ENCODE measurements around the gene RFC3. TPM values are rescaled to one million over a fixed set of nuclear protein-coding genes. Genes with fewer than 3 reads are reported as not detected.
A peak's percentile ranks its signal among the peaks of the same experiment; 100 is the strongest.
"Not testable (repeated sequence)": the region's sequence is repeated elsewhere in the genome, so short reads cannot be mapped to it uniquely, and the experiment has no call there.

Gene RFC3, protein sequence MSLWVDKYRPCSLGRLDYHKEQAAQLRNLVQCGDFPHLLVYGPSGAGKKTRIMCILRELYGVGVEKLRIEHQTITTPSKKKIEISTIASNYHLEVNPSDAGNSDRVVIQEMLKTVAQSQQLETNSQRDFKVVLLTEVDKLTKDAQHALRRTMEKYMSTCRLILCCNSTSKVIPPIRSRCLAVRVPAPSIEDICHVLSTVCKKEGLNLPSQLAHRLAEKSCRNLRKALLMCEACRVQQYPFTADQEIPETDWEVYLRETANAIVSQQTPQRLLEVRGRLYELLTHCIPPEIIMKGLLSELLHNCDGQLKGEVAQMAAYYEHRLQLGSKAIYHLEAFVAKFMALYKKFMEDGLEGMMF
- polyA plus RNA-seq = 1 to 10 TPM; 3.4 to 7.0 TPM

DNA sequence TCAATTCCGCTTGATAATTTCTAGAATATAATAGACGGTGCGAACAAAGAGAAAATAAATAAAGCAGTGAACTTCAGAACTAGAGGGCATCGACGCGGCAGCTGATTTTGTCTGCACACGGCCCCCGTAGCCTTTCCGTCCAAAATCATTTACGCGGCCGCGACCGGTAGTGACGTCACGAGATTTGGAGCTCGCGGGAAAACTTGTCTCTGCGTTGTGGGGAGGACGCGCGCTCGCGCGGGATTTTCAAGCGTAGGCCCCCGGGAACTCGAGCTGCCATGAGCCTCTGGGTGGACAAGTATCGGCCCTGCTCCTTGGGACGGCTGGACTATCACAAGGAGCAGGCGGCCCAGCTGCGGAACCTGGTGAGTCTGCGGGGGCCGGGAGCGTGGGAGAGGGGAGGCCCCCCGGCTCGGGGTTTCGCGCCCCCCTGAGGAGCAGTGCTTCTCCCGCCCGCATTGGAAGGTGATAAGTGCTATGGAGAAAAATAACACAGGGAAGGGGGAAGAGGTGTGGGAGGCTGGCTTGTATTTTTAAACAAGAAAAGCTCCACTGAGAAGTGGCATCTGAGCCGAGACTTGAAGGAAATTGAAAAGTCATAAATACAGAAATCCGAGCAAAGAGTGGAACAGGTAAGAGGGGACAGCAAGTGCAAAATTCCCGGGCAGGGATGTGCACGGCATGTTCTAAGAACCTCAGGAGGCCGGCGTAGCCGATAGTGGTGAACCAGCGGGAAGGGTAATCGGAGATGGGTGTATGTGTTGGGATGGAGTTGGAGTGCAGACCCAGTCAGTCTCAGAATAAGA, at the start of gene RFC3:
RFC3 (plus strand) TSS at position 249 of the 806 bp plus-strand sequence; CDS start at position 279, 30 bp downstream.
- Histone ChIP-seq H3K27me3 (ENCODE audit: control insufficient read depth in 1 of 2, insufficient read depth in 2 of 2, low read length in 2 of 2) (no peaks in the 10 kb centered on the region), H3K4me1 (ENCODE audit: control insufficient read depth in 2 of 2, insufficient read depth in 2 of 2, low read length in 1 of 2) (no peaks in the 10 kb centered on the region), H3K9me3 (ENCODE audit: control insufficient read depth in 2 of 2, insufficient read depth in 1 of 2, low read depth in 1 of 2, low read length in 1 of 2) (no peaks in the 10 kb centered on the region), H3K36me3 (ENCODE audit: control insufficient read depth in 2 of 2, insufficient read depth in 2 of 2, low read length in 1 of 2) (peaks cover 0 to 2% of the 10 kb centered on the region in 2 donors), H3K27ac (ENCODE audit: low read depth in 2 of 2, low read length in 1 of 2) (peak within 1 kb of the TSS; percentile 66 to 81), H3K4me3 (ENCODE audit: low read depth in 1 of 2, low read length in 2 of 2) (peak within 1 kb of the TSS; percentile 84 to 90)
- WGBS, 2 donors = 0% methylated on average over 50 of the region's 50 CpGs

- H3K4me3 ChIP-seq (ENCODE audit: low read depth in 1 of 2, low read length in 2 of 2) = no peak overlapping the region
- WGBS, 2 donors = 43 to 63% methylated on average over 2 of the region's 2 CpGs
- no peaks in the 10 kb centered on the region for H3K4me1 ChIP-seq (ENCODE audit: control insufficient read depth in 2 of 2, insufficient read depth in 2 of 2, low read length in 1 of 2)
- H3K27ac ChIP-seq (ENCODE audit: low read depth in 2 of 2, low read length in 1 of 2) = no peak overlapping the region
- H3K27me3 ChIP-seq (ENCODE audit: control insufficient read depth in 1 of 2, insufficient read depth in 2 of 2, low read length in 2 of 2) = no peaks in the 10 kb centered on the region
- H3K9me3 ChIP-seq (ENCODE audit: control insufficient read depth in 2 of 2, insufficient read depth in 1 of 2, low read depth in 1 of 2, low read length in 1 of 2) = no peaks in the 10 kb centered on the region
- H3K36me3 ChIP-seq (ENCODE audit: control insufficient read depth in 2 of 2, insufficient read depth in 2 of 2, low read length in 1 of 2) = no peaks in the 10 kb centered on the region
Measured at GRCh38 chr13:33771296-33771695, 46.7 kb upstream of the RFC3 start.

- Histone ChIP-seq H3K4me1 (ENCODE audit: control insufficient read depth in 2 of 2, insufficient read depth in 2 of 2, low read length in 1 of 2) (no peaks in the 10 kb centered on the region), H3K27me3 (ENCODE audit: control insufficient read depth in 1 of 2, insufficient read depth in 2 of 2, low read length in 2 of 2) (no peaks in the 10 kb centered on the region), H3K9me3 (ENCODE audit: control insufficient read depth in 2 of 2, insufficient read depth in 1 of 2, low read depth in 1 of 2, low read length in 1 of 2) (no peaks in the 10 kb centered on the region), H3K27ac (ENCODE audit: low read depth in 2 of 2, low read length in 1 of 2) (no peak overlapping the region), H3K36me3 (ENCODE audit: control insufficient read depth in 2 of 2, insufficient read depth in 2 of 2, low read length in 1 of 2) (no peaks in the 10 kb centered on the region), H3K4me3 (ENCODE audit: low read depth in 1 of 2, low read length in 2 of 2) (no peak overlapping the region)
- WGBS, 2 donors = 90% methylated on average over 5 of the region's 5 CpGs
Measured at GRCh38 chr13:33773790-33774462, 44.0 kb upstream of the RFC3 start.

GRCh38 chr13:33775339-33776108, 42.4 kb upstream of the RFC3 start:
- 42 to 43% methylated on average over 2 of the region's 2 CpGs for WGBS, 2 donors
- Histone ChIP-seq H3K9me3 (ENCODE audit: control insufficient read depth in 2 of 2, insufficient read depth in 1 of 2, low read depth in 1 of 2, low read length in 1 of 2) (no peaks in the 10 kb centered on the region), H3K27me3 (ENCODE audit: control insufficient read depth in 1 of 2, insufficient read depth in 2 of 2, low read length in 2 of 2) (no peaks in the 10 kb centered on the region), H3K4me3 (ENCODE audit: low read depth in 1 of 2, low read length in 2 of 2) (no peak overlapping the region), H3K27ac (ENCODE audit: low read depth in 2 of 2, low read length in 1 of 2) (no peak overlapping the region), H3K36me3 (ENCODE audit: control insufficient read depth in 2 of 2, insufficient read depth in 2 of 2, low read length in 1 of 2) (no peaks in the 10 kb centered on the region), H3K4me1 (ENCODE audit: control insufficient read depth in 2 of 2, insufficient read depth in 2 of 2, low read length in 1 of 2) (no peaks in the 10 kb centered on the region)

- Histone ChIP-seq H3K36me3 (ENCODE audit: control insufficient read depth in 2 of 2, insufficient read depth in 2 of 2, low read length in 1 of 2) (no peaks in the 10 kb centered on the region), H3K9me3 (ENCODE audit: control insufficient read depth in 2 of 2, insufficient read depth in 1 of 2, low read depth in 1 of 2, low read length in 1 of 2) (no peaks in the 10 kb centered on the region), H3K27me3 (ENCODE audit: control insufficient read depth in 1 of 2, insufficient read depth in 2 of 2, low read length in 2 of 2) (no peaks in the 10 kb centered on the region), H3K4me1 (ENCODE audit: control insufficient read depth in 2 of 2, insufficient read depth in 2 of 2, low read length in 1 of 2) (no peaks in the 10 kb centered on the region), H3K27ac (ENCODE audit: low read depth in 2 of 2, low read length in 1 of 2) (no peak overlapping the region), H3K4me3 (ENCODE audit: low read depth in 1 of 2, low read length in 2 of 2) (no peak overlapping the region)
- WGBS, 2 donors = 41 to 49% methylated on average over 9 of the region's 9 CpGs
Measured at GRCh38 chr13:33776239-33776881, 41.6 kb upstream of the RFC3 start.

GRCh38 chr13:33782631-33783030, 35.3 kb upstream of the RFC3 start:
- Histone ChIP-seq H3K27me3 (ENCODE audit: control insufficient read depth in 1 of 2, insufficient read depth in 2 of 2, low read length in 2 of 2) (no peaks in the 10 kb centered on the region), H3K4me1 (ENCODE audit: control insufficient read depth in 2 of 2, insufficient read depth in 2 of 2, low read length in 1 of 2) (peaks cover 0 to 4% of the 10 kb centered on the region in 2 donors), H3K27ac (ENCODE audit: low read depth in 2 of 2, low read length in 1 of 2) (no peak overlapping the region), H3K36me3 (ENCODE audit: control insufficient read depth in 2 of 2, insufficient read depth in 2 of 2, low read length in 1 of 2) (no peaks in the 10 kb centered on the region), H3K4me3 (ENCODE audit: low read depth in 1 of 2, low read length in 2 of 2) (no peak overlapping the region), H3K9me3 (ENCODE audit: control insufficient read depth in 2 of 2, insufficient read depth in 1 of 2, low read depth in 1 of 2, low read length in 1 of 2) (no peaks in the 10 kb centered on the region)
- 72 to 78% methylated on average over 4 of the region's 4 CpGs for WGBS, 2 donors

DNA sequence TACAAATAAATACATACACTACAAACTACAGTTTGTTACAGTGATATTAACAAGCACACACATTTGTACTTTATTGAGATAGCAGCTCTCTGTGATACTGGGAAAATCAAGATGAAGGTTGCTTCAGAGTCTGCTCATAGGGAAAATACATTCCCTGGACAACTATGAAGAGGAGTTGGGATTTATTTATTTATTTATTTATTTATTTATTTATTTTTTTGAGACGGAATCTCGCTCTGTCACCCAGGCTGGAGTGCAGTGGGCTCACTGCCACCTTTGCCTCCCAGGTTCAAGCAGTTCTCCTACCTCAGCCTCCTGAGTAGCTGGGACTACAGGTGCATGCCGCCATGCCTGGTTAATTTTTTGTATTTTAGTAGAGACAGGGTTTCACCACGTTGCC, 34.7 kb upstream of the RFC3 start:
- not testable (repeated sequence) for H3K36me3 ChIP-seq (ENCODE audit: control insufficient read depth in 2 of 2, insufficient read depth in 2 of 2, low read length in 1 of 2); H3K4me3 ChIP-seq (ENCODE audit: low read depth in 1 of 2, low read length in 2 of 2); H3K27ac ChIP-seq (ENCODE audit: low read depth in 2 of 2, low read length in 1 of 2); H3K4me1 ChIP-seq (ENCODE audit: control insufficient read depth in 2 of 2, insufficient read depth in 2 of 2, low read length in 1 of 2); H3K9me3 ChIP-seq (ENCODE audit: control insufficient read depth in 2 of 2, insufficient read depth in 1 of 2, low read depth in 1 of 2, low read length in 1 of 2); H3K27me3 ChIP-seq (ENCODE audit: control insufficient read depth in 1 of 2, insufficient read depth in 2 of 2, low read length in 2 of 2)
- WGBS, 2 donors = 45 to 58% methylated on average over 4 of the region's 4 CpGs

- peaks cover 0 to 4% of the 10 kb centered on the region in 2 donors for H3K4me1 ChIP-seq (ENCODE audit: control insufficient read depth in 2 of 2, insufficient read depth in 2 of 2, low read length in 1 of 2)
- no peaks in the 10 kb centered on the region for H3K36me3 ChIP-seq (ENCODE audit: control insufficient read depth in 2 of 2, insufficient read depth in 2 of 2, low read length in 1 of 2)
- no peaks in the 10 kb centered on the region for H3K9me3 ChIP-seq (ENCODE audit: control insufficient read depth in 2 of 2, insufficient read depth in 1 of 2, low read depth in 1 of 2, low read length in 1 of 2)
- no peaks in the 10 kb centered on the region for H3K27me3 ChIP-seq (ENCODE audit: control insufficient read depth in 1 of 2, insufficient read depth in 2 of 2, low read length in 2 of 2)
- H3K27ac ChIP-seq (ENCODE audit: low read depth in 2 of 2, low read length in 1 of 2) = no peak overlapping the region
- 97% methylated on average over 1 of the region's 1 CpG for WGBS, 2 donors
- H3K4me3 ChIP-seq (ENCODE audit: low read depth in 1 of 2, low read length in 2 of 2) = no peak overlapping the region
Measured at GRCh38 chr13:33784738-33785137, 33.2 kb upstream of the RFC3 start.

DNA sequence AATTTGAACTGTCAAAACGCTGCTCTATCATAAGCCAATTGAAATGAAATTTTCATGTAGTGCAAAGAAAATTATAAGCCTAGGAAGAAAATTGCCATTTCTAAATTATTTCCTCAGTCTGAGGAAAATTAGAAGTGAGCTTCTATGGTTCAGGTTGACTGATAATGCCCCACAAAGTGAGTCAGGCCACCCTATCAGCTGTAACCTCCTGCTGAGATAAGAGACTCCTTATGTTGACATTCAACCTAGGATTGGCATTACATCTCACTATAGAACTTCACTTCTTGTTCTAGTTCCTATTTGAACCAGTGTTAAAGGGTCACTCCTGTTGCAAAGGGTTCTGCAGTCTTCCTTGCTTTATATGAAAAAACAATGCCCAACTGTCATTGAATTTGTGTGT, 32.6 kb upstream of the RFC3 start:
- WGBS, 2 donors = 90 to 93% methylated on average over 1 of the region's 1 CpG
- Histone ChIP-seq H3K36me3 (ENCODE audit: control insufficient read depth in 2 of 2, insufficient read depth in 2 of 2, low read length in 1 of 2) (no peaks in the 10 kb centered on the region), H3K4me3 (ENCODE audit: low read depth in 1 of 2, low read length in 2 of 2) (no peak overlapping the region), H3K9me3 (ENCODE audit: control insufficient read depth in 2 of 2, insufficient read depth in 1 of 2, low read depth in 1 of 2, low read length in 1 of 2) (no peaks in the 10 kb centered on the region), H3K27ac (ENCODE audit: low read depth in 2 of 2, low read length in 1 of 2) (no peak overlapping the region), H3K4me1 (ENCODE audit: control insufficient read depth in 2 of 2, insufficient read depth in 2 of 2, low read length in 1 of 2) (peaks cover 0 to 4% of the 10 kb centered on the region in 2 donors), H3K27me3 (ENCODE audit: control insufficient read depth in 1 of 2, insufficient read depth in 2 of 2, low read length in 2 of 2) (no peaks in the 10 kb centered on the region)
